ENCODE data around the gene SLC5A6. TPM values are rescaled to one million over a fixed set of nuclear protein-coding genes. Genes with fewer than 3 reads are reported as not detected.

Gene SLC5A6
- total RNA-seq, 4 donors from 2014 or later = 30.4 to 33.4 (median 33.1) TPM

DNA sequence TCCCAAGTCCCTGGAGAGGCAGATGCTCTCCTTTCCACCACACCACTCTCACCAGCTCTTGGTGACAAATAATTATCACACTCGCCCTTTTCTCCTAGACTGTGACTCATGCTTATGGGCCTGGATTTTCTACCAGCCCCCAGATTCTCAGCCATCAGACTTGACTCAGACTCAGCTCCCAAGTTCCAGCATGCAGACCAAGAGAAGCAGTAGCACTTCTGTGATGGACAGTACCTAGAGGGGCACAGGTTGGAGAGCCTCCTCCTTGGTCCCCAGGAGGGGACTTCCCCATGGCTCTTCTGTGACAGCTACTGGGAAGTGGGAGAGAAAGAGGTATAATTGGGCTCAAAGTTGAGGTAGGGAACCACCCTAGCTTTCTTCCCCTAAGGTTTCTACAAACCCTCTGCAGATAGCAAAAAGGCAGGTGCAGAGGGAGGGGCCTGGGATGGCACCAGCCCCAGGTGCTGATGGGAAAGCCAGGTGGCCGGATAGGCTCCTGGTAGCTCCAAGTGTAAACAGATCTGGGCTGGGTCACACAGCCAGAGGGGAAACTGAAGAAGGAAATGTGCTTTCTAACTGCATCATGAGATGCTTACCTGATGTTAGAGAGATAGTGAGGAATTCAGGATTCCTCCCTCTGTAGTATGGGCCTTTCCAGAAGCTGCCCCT is 59.1 kb downstream of the SLC5A6 start:
- 67% methylated on average over 2 of the region's 2 CpGs for WGBS
- H3K36me3 ChIP-seq = no peaks in the 10 kb centered on the region
- peak in 1 of 2 donors; percentile 11 for DNase-seq (ENCODE audit: low spot score in 2 of 2)

DNA sequence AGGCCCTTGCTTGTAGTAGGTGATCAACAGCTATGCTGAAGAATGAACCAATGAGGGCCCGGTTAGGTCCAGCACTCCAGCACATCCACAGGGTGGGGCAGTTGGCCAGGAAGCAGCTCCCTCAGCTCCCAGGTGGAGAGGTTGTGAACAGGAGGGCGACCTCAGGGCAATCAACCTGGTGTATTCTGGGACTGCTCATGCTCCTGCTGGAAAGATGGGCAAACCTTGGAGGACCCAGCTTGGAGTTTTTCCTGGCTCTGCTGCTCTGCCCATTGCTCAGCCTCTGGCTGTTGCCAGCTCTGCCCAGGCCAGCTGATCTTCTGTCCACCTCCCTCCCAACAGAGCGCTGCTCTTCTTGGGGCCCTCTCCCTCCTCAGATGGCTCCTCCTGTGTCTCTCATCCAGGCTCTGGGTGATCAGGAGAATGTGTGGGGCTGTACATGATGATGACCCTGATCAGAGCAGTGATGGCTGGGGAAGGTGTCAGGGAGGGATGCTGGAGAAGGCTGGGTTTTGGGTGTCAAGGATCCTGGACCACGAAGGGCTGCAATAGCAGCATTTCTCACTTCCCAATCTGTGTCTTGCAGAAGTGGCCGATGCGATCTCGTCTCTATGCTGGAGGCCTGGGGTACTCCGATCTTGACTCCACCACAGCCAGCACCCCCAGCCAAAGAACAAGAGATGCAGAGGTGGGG is 59.8 kb downstream of the SLC5A6 start:
- no peak for TF ChIP-seq POLR2AphosphoS5 (IDR thresholded peaks at IDR 0.05)
- no peak for TF ChIP-seq POLR2A (IDR thresholded peaks at IDR 0.05)
- TF ChIP-seq, protein P1, sequence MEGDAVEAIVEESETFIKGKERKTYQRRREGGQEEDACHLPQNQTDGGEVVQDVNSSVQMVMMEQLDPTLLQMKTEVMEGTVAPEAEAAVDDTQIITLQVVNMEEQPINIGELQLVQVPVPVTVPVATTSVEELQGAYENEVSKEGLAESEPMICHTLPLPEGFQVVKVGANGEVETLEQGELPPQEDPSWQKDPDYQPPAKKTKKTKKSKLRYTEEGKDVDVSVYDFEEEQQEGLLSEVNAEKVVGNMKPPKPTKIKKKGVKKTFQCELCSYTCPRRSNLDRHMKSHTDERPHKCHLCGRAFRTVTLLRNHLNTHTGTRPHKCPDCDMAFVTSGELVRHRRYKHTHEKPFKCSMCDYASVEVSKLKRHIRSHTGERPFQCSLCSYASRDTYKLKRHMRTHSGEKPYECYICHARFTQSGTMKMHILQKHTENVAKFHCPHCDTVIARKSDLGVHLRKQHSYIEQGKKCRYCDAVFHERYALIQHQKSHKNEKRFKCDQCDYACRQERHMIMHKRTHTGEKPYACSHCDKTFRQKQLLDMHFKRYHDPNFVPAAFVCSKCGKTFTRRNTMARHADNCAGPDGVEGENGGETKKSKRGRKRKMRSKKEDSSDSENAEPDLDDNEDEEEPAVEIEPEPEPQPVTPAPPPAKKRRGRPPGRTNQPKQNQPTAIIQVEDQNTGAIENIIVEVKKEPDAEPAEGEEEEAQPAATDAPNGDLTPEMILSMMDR (IDR thresholded peaks at IDR 0.05) = no peak
- no peak for TF ChIP-seq EP300 (IDR thresholded peaks at IDR 0.05)
- no peaks in the 10 kb centered on the region for H3K36me3 ChIP-seq

More for the DNA sequence above, 59.1 kb downstream of the SLC5A6 start:
- Histone ChIP-seq H3K27me3 (peaks cover 3% of the 10 kb centered on the region), H3K4me1 (no peaks in the 10 kb centered on the region), H3K27ac (no peak overlapping the region), H3K4me3 (no peak overlapping the region), H3K9me3 (no peaks in the 10 kb centered on the region)
- TF ChIP-seq EP300 (IDR thresholded peaks at IDR 0.05) = no peak
- TF ChIP-seq POLR2AphosphoS5 (IDR thresholded peaks at IDR 0.05) = no peak
- TF ChIP-seq, protein P1 (IDR thresholded peaks at IDR 0.05) = no peak
- no peak for TF ChIP-seq POLR2A (IDR thresholded peaks at IDR 0.05)

DNA sequence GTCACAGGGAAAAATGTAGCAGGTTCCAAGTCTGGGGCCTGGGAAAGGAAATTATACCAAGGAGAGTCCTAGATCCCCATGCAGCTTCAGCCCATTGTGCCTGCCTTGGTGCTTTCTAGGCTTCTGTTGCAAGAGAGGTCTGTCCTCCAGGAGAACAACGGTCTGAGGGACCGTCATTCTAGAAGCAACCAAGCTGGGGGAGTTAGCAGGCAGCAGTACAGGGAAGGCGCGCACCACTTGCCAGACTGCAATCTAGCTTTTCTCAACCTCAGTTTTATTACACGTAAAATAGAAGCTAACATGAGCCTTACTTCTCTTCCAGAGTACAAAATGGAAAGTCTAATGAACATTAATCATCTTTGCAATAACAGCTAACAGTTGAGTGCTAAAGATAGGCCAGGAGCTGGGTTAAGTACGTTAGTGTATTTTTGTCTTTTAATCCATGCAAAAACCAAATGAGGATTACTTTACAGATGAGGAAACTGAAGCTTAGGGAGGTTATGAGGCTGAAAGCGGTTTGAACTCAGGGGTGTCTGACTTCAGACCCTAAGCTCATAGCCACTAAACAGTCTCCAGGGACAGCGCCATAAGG is 61.3 kb downstream of the SLC5A6 start:
- H3K4me1 ChIP-seq = no peaks in the 10 kb centered on the region
- H3K9me3 ChIP-seq = no peaks in the 10 kb centered on the region
- TF ChIP-seq EP300 (IDR thresholded peaks at IDR 0.05) (no peak), POLR2AphosphoS5 (IDR thresholded peaks at IDR 0.05) (no peak), POLR2A (IDR thresholded peaks at IDR 0.05) (no peak)
- TF ChIP-seq, protein P1 (IDR thresholded peaks at IDR 0.05) = no peak
- no peak overlapping the region for H3K4me3 ChIP-seq
- no peaks in the 10 kb centered on the region for H3K36me3 ChIP-seq
- DNase-seq (ENCODE audit: low spot score in 2 of 2) = peak in 1 of 2 donors; percentile 2
- 90% methylated on average over 8 of the region's 8 CpGs for WGBS
- H3K27ac ChIP-seq = no peak overlapping the region
- peaks cover 3% of the 10 kb centered on the region for H3K27me3 ChIP-seq

More for the DNA sequence above, 59.8 kb downstream of the SLC5A6 start:
- no peaks in the 10 kb centered on the region for H3K4me1 ChIP-seq
- DNase-seq (ENCODE audit: low spot score in 2 of 2) = peak in 1 of 2 donors; percentile 37
- H3K4me3 ChIP-seq = no peak overlapping the region
- WGBS = 93% methylated on average over 8 of the region's 8 CpGs
- no peaks in the 10 kb centered on the region for H3K9me3 ChIP-seq
- peaks cover 3% of the 10 kb centered on the region for H3K27me3 ChIP-seq
- H3K27ac ChIP-seq = no peak overlapping the region

Other genes with a start within 250 kb of the SLC5A6 start
- gene MAPRE3, start 241.6 kb downstream of the SLC5A6 start, total RNA-seq = 10 to 100 TPM; 29.5 to 57.5 (median 34.0) TPM
- 10 to 100 TPM; 39.2 to 56.3 (median 44.7) TPM for gene TMEM214, start 179.3 kb downstream of the SLC5A6 start, total RNA-seq
- gene AGBL5, start 160.6 kb downstream of the SLC5A6 start, total RNA-seq = 10 to 100 TPM; 15.3 to 18.9 (median 18.5) TPM
- gene OST4, start 140.6 kb downstream of the SLC5A6 start, total RNA-seq = 100 to 1,000 TPM in 3 of 4 donors, 10 to 100 TPM in 1; 70.8 to 225 (median 199) TPM
- 10 to 100 TPM in 1 of 4 donors, 1 to 10 TPM in 3; 3.0 to 13.8 (median 5.8) TPM for gene EMILIN1, start 133.7 kb downstream of the SLC5A6 start, total RNA-seq
- 1 to 10 TPM; 2.8 to 6.3 (median 3.8) TPM for gene KHK, start 125.5 kb downstream of the SLC5A6 start, total RNA-seq
- 1 to 10 TPM; 1.1 to 4.2 (median 2.6) TPM for gene CGREF1, start 93.1 kb downstream of the SLC5A6 start, total RNA-seq
- not detected for gene ABHD1, start 88.5 kb downstream of the SLC5A6 start, total RNA-seq
- gene PREB, start 77.6 kb downstream of the SLC5A6 start, total RNA-seq = 10 to 100 TPM; 40.0 to 55.3 (median 47.1) TPM
- gene PRR30, start 72.9 kb downstream of the SLC5A6 start, total RNA-seq = not detected
- under 1 TPM in 1 of 4 donors, not detected in 3; 0.11 TPM for gene TCF23, start 63.3 kb downstream of the SLC5A6 start, total RNA-seq
- 100 to 1,000 TPM; 109 to 177 (median 141) TPM for gene ATRAID, start 227 bp downstream of the SLC5A6 start, total RNA-seq
- 10 to 100 TPM; 33.7 to 64.8 (median 42.1) TPM for gene CAD, start 5.1 kb upstream of the SLC5A6 start, total RNA-seq
- not detected for gene SLC30A3, start 50.8 kb upstream of the SLC5A6 start, total RNA-seq
- not detected for gene DNAJC5G, start 63.2 kb upstream of the SLC5A6 start, total RNA-seq
- gene TRIM54, start 70.2 kb upstream of the SLC5A6 start, total RNA-seq = not detected
- 1 to 10 TPM in 2 of 4 donors, not detected in 2; 2.1 to 3.9 TPM for gene UCN, start 96.2 kb upstream of the SLC5A6 start, total RNA-seq
- gene MPV17, start 110.8 kb upstream of the SLC5A6 start, total RNA-seq = 10 to 100 TPM; 51.8 to 87.5 (median 68.4) TPM
- 100 to 1,000 TPM in 1 of 4 donors, 10 to 100 TPM in 3; 53.8 to 160 (median 75.9) TPM for gene GTF3C2, start 144.5 kb upstream of the SLC5A6 start, total RNA-seq
- 10 to 100 TPM; 34.3 to 68.2 (median 48.5) TPM for gene EIF2B4, start 158.1 kb upstream of the SLC5A6 start, total RNA-seq
- 10 to 100 TPM; 73.4 to 89.8 (median 76.4) TPM for gene SNX17, start 158.3 kb upstream of the SLC5A6 start, total RNA-seq
- 10 to 100 TPM in 3 of 4 donors, 1 to 10 TPM in 1; 7.6 to 16.7 (median 11.7) TPM for gene ZNF513, start 168.5 kb upstream of the SLC5A6 start, total RNA-seq
- gene PPM1G, start 197.3 kb upstream of the SLC5A6 start, total RNA-seq = 10 to 100 TPM; 37.4 to 54.1 (median 49.3) TPM
- gene NRBP1, start 216.4 kb upstream of the SLC5A6 start, total RNA-seq = 10 to 100 TPM; 66.8 to 84.3 (median 77.0) TPM
- gene KRTCAP3, start 230.1 kb upstream of the SLC5A6 start, total RNA-seq = 10 to 100 TPM; 31.0 to 50.1 (median 42.2) TPM